Activated CD4-positive, alpha-beta memory T cell treated with anti-CD3 and anti-CD28 coated beads, Interleukin-2, amount 10 ng/mL, durations not matched to agents 7 days and 5 days (primary cell): Measurements from ENCODE around the gene ESR1. TPM values are rescaled to one million over a fixed set of nuclear protein-coding genes. Genes with fewer than 3 reads are reported as not detected.
"Not testable (repeated sequence)": the region's sequence is repeated elsewhere in the genome, so short reads cannot be mapped to it uniquely, and the experiment has no call there.

Source experiments
- CTCF ChIA-PET: fragments of 350-600 bp; sonication (Branson Sonifier 250); formaldehyde crosslinking; loops from one replicate; lab custom pipeline; 2021; ENCODE audit warnings: antibody characterized with exemption, inconsistent platforms; lab: Charles Lee
- POLR2A ChIA-PET: fragments of 350-600 bp; sonication (Branson Sonifier 250); formaldehyde crosslinking; loops from one replicate; lab custom pipeline; 2021; ENCODE audit warnings: antibody characterized with exemption; lab: Charles Lee
- DNase-seq: peaks from one replicate; pipeline ENCODE4 v3.0.0-alpha.2; 2020
- H3K27ac Mint-ChIP-seq: one replicate; pipeline ENCODE4 v1.8.0; 2021; ENCODE audit warnings: mild to moderate bottlenecking, mixed read lengths
- H3K27me3 Mint-ChIP-seq: one replicate; pipeline ENCODE4 v1.8.0; 2021; ENCODE audit warnings: mixed read lengths
- H3K36me3 Mint-ChIP-seq: one replicate; pipeline ENCODE4 v1.8.0; 2021; ENCODE audit warnings: low read depth, mixed read lengths
- H3K4me1 Mint-ChIP-seq: one replicate; pipeline ENCODE4 v1.8.0; 2021; ENCODE audit warnings: mixed read lengths
- H3K4me3 Mint-ChIP-seq: one replicate; pipeline ENCODE4 v1.8.0; 2021; ENCODE audit warnings: mild to moderate bottlenecking, mixed read lengths
- H3K9me3 Mint-ChIP-seq: one replicate; pipeline ENCODE4 v1.8.0; 2021; ENCODE audit warnings: mixed read lengths
- total RNA-seq, 2 experiments: library from RNA; stranded (reverse); gene quantifications; one replicate each; pipeline ENCODE4 v1.2.3, GENCODE V29; 2021

The ESR1 gene
- total RNA-seq, 2 experiments from 2014 or later: 1.2 TPM

- POLR2A ChIA-PET: no interaction called here
- CTCF ChIA-PET: no interaction called here
- Mint-ChIP-seq H3K4me1 (no peaks in the 10 kb centered on the region), H3K27ac (no peak overlapping the region), H3K9me3 (no peaks in the 10 kb centered on the region), H3K4me3 (no peak overlapping the region), H3K27me3 (no peaks in the 10 kb centered on the region), H3K36me3 (no peaks in the 10 kb centered on the region)
- no peak for DNase-seq
Observed at GRCh38 chr6:151916075-151916474, 108.6 kb downstream of the ESR1 start.

GRCh38 chr6:151916680-151917164 lies 109.2 kb downstream of the ESR1 start:
- ChIA-PET CTCF (no interaction called here), POLR2A (no interaction called here)
- no peak for DNase-seq
- Mint-ChIP-seq H3K27ac (no peak overlapping the region), H3K4me1 (no peaks in the 10 kb centered on the region), H3K27me3 (no peaks in the 10 kb centered on the region), H3K4me3 (no peak overlapping the region), H3K9me3 (no peaks in the 10 kb centered on the region), H3K36me3 (no peaks in the 10 kb centered on the region)

GRCh38 chr6:151917531-151918329 lies 110.2 kb downstream of the ESR1 start:
- ChIA-PET CTCF (no interaction called here), POLR2A (no interaction called here)
- Mint-ChIP-seq H3K4me1 (no peaks in the 10 kb centered on the region), H3K36me3 (no peaks in the 10 kb centered on the region), H3K4me3 (no peak overlapping the region), H3K27ac (no peak overlapping the region), H3K9me3 (no peaks in the 10 kb centered on the region), H3K27me3 (no peaks in the 10 kb centered on the region)
- DNase-seq: no peak

GRCh38 chr6:151940307-151940706 lies 132.8 kb downstream of the ESR1 start:
- Mint-ChIP-seq H3K9me3 (no peaks in the 10 kb centered on the region), H3K27ac (no peak overlapping the region), H3K4me3 (no peak overlapping the region), H3K4me1 (no peaks in the 10 kb centered on the region), H3K27me3 (no peaks in the 10 kb centered on the region), H3K36me3 (no peaks in the 10 kb centered on the region)
- ChIA-PET POLR2A (no interaction called here), CTCF (no interaction called here)
- DNase-seq: no peak

GRCh38 chr6:151948002-151948743 lies 140.7 kb downstream of the ESR1 start:
- no peak overlapping the region for H3K27ac Mint-ChIP-seq

GRCh38 chr6:151958332-151958731 lies 150.8 kb downstream of the ESR1 start:
- Mint-ChIP-seq H3K27ac (no peak overlapping the region), H3K36me3 (peaks cover 6% of the 10 kb centered on the region), H3K27me3 (peaks cover 42% of the 10 kb centered on the region), H3K4me1 (peaks cover 20% of the 10 kb centered on the region), H3K4me3 (no peak overlapping the region), H3K9me3 (peaks cover 6% of the 10 kb centered on the region)
- CTCF ChIA-PET: no interaction called here
- POLR2A ChIA-PET: no interaction called here
- DNase-seq: no peak

More at GRCh38 chr6:151948002-151948743, 140.7 kb downstream of the ESR1 start:
- Mint-ChIP-seq H3K4me1 (peaks cover 8% of the 10 kb centered on the region), H3K27me3 (peaks cover 2% of the 10 kb centered on the region), H3K9me3 (peaks cover 3% of the 10 kb centered on the region), H3K4me3 (no peak overlapping the region), H3K36me3 (no peaks in the 10 kb centered on the region)
- DNase-seq: no peak
- POLR2A ChIA-PET: no interaction called here
- CTCF ChIA-PET: no interaction called here

- peaks cover 20% of the 10 kb centered on the region for H3K4me1 Mint-ChIP-seq
- no peak for DNase-seq
- peaks cover 48% of the 10 kb centered on the region for H3K27me3 Mint-ChIP-seq
- H3K4me3 Mint-ChIP-seq: no peak overlapping the region
- POLR2A ChIA-PET: no interaction called here
- H3K27ac Mint-ChIP-seq: no peak overlapping the region
- CTCF ChIA-PET: no interaction called here
- H3K9me3 Mint-ChIP-seq: peaks cover 6% of the 10 kb centered on the region
- peaks cover 6% of the 10 kb centered on the region for H3K36me3 Mint-ChIP-seq
Observed at GRCh38 chr6:151959086-151959485, 151.6 kb downstream of the ESR1 start.

- Mint-ChIP-seq H3K4me1 (peaks cover 20% of the 10 kb centered on the region), H3K27ac (no peak overlapping the region), H3K9me3 (peaks cover 6% of the 10 kb centered on the region), H3K36me3 (peaks cover 6% of the 10 kb centered on the region), H3K27me3 (peaks cover 51% of the 10 kb centered on the region), H3K4me3 (no peak overlapping the region)
- CTCF ChIA-PET: no interaction called here
- POLR2A ChIA-PET: no interaction called here
- DNase-seq: no peak
Observed at GRCh38 chr6:151961809-151962208, 154.3 kb downstream of the ESR1 start.

GRCh38 chr6:151962246-151962846 lies 154.9 kb downstream of the ESR1 start:
- no peak overlapping the region for H3K4me3 Mint-ChIP-seq
- POLR2A ChIA-PET: no interaction called here
- peaks cover 8% of the 10 kb centered on the region for H3K9me3 Mint-ChIP-seq
- H3K27me3 Mint-ChIP-seq: peaks cover 56% of the 10 kb centered on the region
- peaks cover 6% of the 10 kb centered on the region for H3K36me3 Mint-ChIP-seq
- CTCF ChIA-PET: no interaction called here
- no peak overlapping the region for H3K27ac Mint-ChIP-seq
- DNase-seq: no peak
- H3K4me1 Mint-ChIP-seq: peaks cover 20% of the 10 kb centered on the region

GRCh38 chr6:151963001-151963400 lies 155.5 kb downstream of the ESR1 start:
- POLR2A ChIA-PET: no interaction called here
- peaks cover 62% of the 10 kb centered on the region for H3K27me3 Mint-ChIP-seq

GRCh38 chr6:151964412-151964811 lies 156.9 kb downstream of the ESR1 start:
- H3K9me3 Mint-ChIP-seq, CTCF ChIA-PET, H3K27ac Mint-ChIP-seq, DNase-seq, H3K36me3 Mint-ChIP-seq, H3K4me3 Mint-ChIP-seq, POLR2A ChIA-PET: not testable (repeated sequence)
- peaks cover 55% of the 10 kb centered on the region for H3K27me3 Mint-ChIP-seq
- H3K4me1 Mint-ChIP-seq: peaks cover 20% of the 10 kb centered on the region

More at GRCh38 chr6:151963001-151963400, 155.5 kb downstream of the ESR1 start:
- peaks cover 6% of the 10 kb centered on the region for H3K36me3 Mint-ChIP-seq
- H3K9me3 Mint-ChIP-seq: peaks cover 9% of the 10 kb centered on the region
- no peak overlapping the region for H3K27ac Mint-ChIP-seq
- DNase-seq: no peak
- no peak overlapping the region for H3K4me3 Mint-ChIP-seq
- CTCF ChIA-PET: no interaction called here
- peaks cover 20% of the 10 kb centered on the region for H3K4me1 Mint-ChIP-seq

GRCh38 chr6:151974061-151974617 lies 166.7 kb downstream of the ESR1 start:
- POLR2A ChIA-PET: no interaction called here
- Mint-ChIP-seq H3K27me3 (peaks cover 17% of the 10 kb centered on the region), H3K4me1 (no peaks in the 10 kb centered on the region), H3K4me3 (no peak overlapping the region), H3K36me3 (no peaks in the 10 kb centered on the region), H3K27ac (no peak overlapping the region), H3K9me3 (no peaks in the 10 kb centered on the region)
- CTCF ChIA-PET: no interaction called here
- DNase-seq: no peak

GRCh38 chr6:151975795-151976194 lies 168.3 kb downstream of the ESR1 start:
- Mint-ChIP-seq H3K27me3 (peaks cover 6% of the 10 kb centered on the region), H3K4me3 (no peak overlapping the region), H3K4me1 (no peaks in the 10 kb centered on the region), H3K9me3 (no peaks in the 10 kb centered on the region), H3K36me3 (no peaks in the 10 kb centered on the region), H3K27ac (no peak overlapping the region)
- CTCF ChIA-PET: no interaction called here
- no peak for DNase-seq
- POLR2A ChIA-PET: no interaction called here
